Endodermal cell (in vitro differentiated cells): Measurements from ENCODE around the gene RAD9A. TPM values are rescaled to one million over a fixed set of nuclear protein-coding genes. Genes with fewer than 3 reads are reported as not detected.

Source experiments
- DNase-seq: peaks from one replicate; pipeline ENCODE4 v3.0.0-alpha.2; 2017
- H3K27ac ChIP-seq: 2 replicates; pipeline ENCODE4 v1.5.1; 2013; ENCODE audit warnings: mild to moderate bottlenecking, low read depth, low read length, moderate library complexity
- H3K27me3 ChIP-seq: 2 replicates; pipeline ENCODE4 v1.6.1; 2013; ENCODE audit warnings: mild to moderate bottlenecking, low read length, moderate library complexity; ENCODE audit not compliant: insufficient read depth, control insufficient read depth, poor library complexity, severe bottlenecking
- H3K36me3 ChIP-seq: 2 replicates; pipeline ENCODE4 v1.7.0; 2013; ENCODE audit warnings: mild to moderate bottlenecking, low read length, moderate library complexity; ENCODE audit not compliant: control insufficient read depth, insufficient read depth
- H3K4me1 ChIP-seq: one replicate; pipeline ENCODE4 v1.7.0; 2013; ENCODE audit warnings: low read length; ENCODE audit not compliant: control insufficient read depth, insufficient read depth
- H3K4me3 ChIP-seq: 2 replicates; pipeline ENCODE4 v1.5.1; 2013; ENCODE audit warnings: mild to moderate bottlenecking, low read length, moderate library complexity
- H3K9ac ChIP-seq: 2 replicates; pipeline ENCODE4 v1.6.1; 2013; ENCODE audit warnings: mild to moderate bottlenecking, low read length, moderate library complexity; ENCODE audit not compliant: poor library complexity, severe bottlenecking; ENCODE audit errors: extremely low read depth
- H3K9me3 ChIP-seq: 2 replicates; pipeline ENCODE4 v1.6.1; 2013; ENCODE audit warnings: mild to moderate bottlenecking, low read length, moderate library complexity; ENCODE audit not compliant: control insufficient read depth
- H3K27ac Mint-ChIP-seq: 2 replicates; pipeline ENCODE4 v1.8.0; 2020; ENCODE audit warnings: mixed read lengths
- H3K27me3 Mint-ChIP-seq: 2 replicates; pipeline ENCODE4 v1.8.0; 2021; ENCODE audit warnings: mild to moderate bottlenecking, mixed read lengths; ENCODE audit not compliant: insufficient read depth
- H3K36me3 Mint-ChIP-seq: 2 replicates; pipeline ENCODE4 v1.8.0; 2020; ENCODE audit warnings: low read depth, mixed read lengths
- H3K4me1 Mint-ChIP-seq: 2 replicates; pipeline ENCODE4 v1.8.0; 2020; ENCODE audit warnings: mixed read lengths
- H3K4me3 Mint-ChIP-seq: 2 replicates; pipeline ENCODE4 v1.8.0; 2020; ENCODE audit warnings: mild to moderate bottlenecking, moderate library complexity, mixed read lengths
- H3K9me3 Mint-ChIP-seq: 2 replicates; pipeline ENCODE4 v1.8.0; 2020; ENCODE audit warnings: mild to moderate bottlenecking, mixed read lengths
- WGBS, 2 experiments: methylation state at CpG; one replicate each; pipeline versions ENCODE4 v1.1.5 to v1.1.7; 2013; ENCODE audit warnings: missing lambda C conversion rate in 2 of 2, mixed read lengths in 1 of 2; ENCODE audit not compliant: insufficient coverage in 1 of 2, insufficient read length in 1 of 2; 5-methylcytosine and 5-hydroxymethylcytosine counted together
- total RNA-seq, 2 donors: library from RNA; stranded (reverse); fragmentation: NEBNext Ultra II Directional in 1 of 2; extraction: Animal tissue kit (Norgen Biotek cat#: 25700) in 1 of 2; gene quantifications; 2 replicates in 1 of 2; 3 replicates in 1 of 2; pipeline ENCODE4 v1.2.1, GENCODE V29; 2021
- TF ChIP-seq, protein P1 (sequence below): fragments of 200-600 bp; sonication (generic); conservative IDR thresholded peaks from 2 replicates; pipeline ENCODE4 v1.5.0; 2021; ENCODE audit warnings: antibody characterized with exemption, mild to moderate bottlenecking

Gene RAD9A
- total RNA-seq, 2 donors from 2014 or later, result 28.3 to 41.4 TPM

DNA sequence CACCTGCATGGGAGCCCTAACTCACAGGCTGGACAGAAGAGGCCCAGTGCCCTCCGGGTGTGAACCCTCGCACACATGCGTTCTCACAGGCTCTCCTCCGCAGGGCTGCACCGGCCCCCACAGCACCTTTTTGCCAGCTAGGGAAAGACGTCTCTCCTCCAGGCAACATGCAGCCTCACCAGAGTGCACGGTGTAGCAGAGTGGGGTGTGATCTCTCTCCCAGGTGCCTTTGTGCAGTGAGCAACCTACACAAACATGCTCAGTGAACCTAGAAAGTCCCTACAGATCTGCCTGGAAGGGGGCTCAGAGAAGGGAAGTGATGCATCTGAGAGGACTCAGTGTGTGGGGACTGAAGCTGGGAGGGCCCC lies 20.0 kb downstream of the RAD9A start:
- Histone ChIP-seq H3K27ac (no peak overlapping the region), H3K27me3 (peaks cover 8% of the 10 kb centered on the region), H3K9me3 (no peaks in the 10 kb centered on the region), H3K4me3 (no peak overlapping the region), H3K9ac (no peak overlapping the region), H3K36me3 (no peaks in the 10 kb centered on the region), H3K4me1 (peaks cover 14% of the 10 kb centered on the region)
- DNase-seq, result no peak
- Mint-ChIP-seq H3K9me3 (no peaks in the 10 kb centered on the region), H3K36me3 (no peaks in the 10 kb centered on the region), H3K27me3 (peaks cover 30% of the 10 kb centered on the region), H3K4me1 (peaks cover 20% of the 10 kb centered on the region), H3K27ac (no peak overlapping the region), H3K4me3 (no peak overlapping the region)
- 61 to 88% methylated on average over 2 to 7 of the region's 7 CpGs for WGBS, 2 experiments
- TF ChIP-seq, protein P1, sequence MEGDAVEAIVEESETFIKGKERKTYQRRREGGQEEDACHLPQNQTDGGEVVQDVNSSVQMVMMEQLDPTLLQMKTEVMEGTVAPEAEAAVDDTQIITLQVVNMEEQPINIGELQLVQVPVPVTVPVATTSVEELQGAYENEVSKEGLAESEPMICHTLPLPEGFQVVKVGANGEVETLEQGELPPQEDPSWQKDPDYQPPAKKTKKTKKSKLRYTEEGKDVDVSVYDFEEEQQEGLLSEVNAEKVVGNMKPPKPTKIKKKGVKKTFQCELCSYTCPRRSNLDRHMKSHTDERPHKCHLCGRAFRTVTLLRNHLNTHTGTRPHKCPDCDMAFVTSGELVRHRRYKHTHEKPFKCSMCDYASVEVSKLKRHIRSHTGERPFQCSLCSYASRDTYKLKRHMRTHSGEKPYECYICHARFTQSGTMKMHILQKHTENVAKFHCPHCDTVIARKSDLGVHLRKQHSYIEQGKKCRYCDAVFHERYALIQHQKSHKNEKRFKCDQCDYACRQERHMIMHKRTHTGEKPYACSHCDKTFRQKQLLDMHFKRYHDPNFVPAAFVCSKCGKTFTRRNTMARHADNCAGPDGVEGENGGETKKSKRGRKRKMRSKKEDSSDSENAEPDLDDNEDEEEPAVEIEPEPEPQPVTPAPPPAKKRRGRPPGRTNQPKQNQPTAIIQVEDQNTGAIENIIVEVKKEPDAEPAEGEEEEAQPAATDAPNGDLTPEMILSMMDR, result no peak

DNA sequence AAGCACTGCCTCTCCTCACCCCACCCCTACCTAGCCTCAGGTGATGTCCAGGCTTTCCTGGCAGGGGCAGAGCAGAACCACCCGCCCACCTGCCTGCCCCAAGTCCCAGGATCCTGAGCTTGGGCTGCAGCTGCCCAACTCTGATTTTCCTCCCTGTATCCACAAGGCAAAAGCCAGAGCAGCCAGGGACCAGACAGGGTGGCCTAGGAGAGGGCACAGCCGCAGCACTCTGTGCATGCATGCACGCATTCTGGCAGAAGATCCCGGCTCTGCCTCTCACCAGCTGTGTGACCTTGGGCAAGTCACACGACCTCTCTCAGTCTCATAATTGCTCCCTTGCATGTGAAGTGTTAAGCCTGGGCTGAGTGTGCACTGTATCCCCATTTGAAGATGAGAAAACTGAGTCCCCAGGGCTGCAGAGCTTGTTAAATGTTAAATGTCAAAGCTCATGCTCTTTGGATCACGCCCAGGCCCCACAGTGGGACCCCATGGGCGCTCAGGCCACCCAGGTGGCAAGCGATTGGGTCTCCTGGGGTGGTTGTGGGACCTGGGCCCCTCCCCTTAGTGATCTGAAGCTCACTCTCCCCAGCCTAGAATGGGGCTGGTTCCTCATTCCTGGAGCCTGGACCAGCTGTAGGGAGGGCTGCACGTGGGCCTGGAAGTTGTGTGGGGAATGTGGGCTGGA lies 20.9 kb downstream of the RAD9A start:
- Histone ChIP-seq H3K4me1 (peaks cover 14% of the 10 kb centered on the region), H3K9me3 (no peaks in the 10 kb centered on the region), H3K27me3 (peaks cover 8% of the 10 kb centered on the region), H3K36me3 (no peaks in the 10 kb centered on the region), H3K9ac (no peak overlapping the region), H3K4me3 (no peak overlapping the region), H3K27ac (no peak overlapping the region)
- Mint-ChIP-seq H3K36me3 (no peaks in the 10 kb centered on the region), H3K4me3 (no peak overlapping the region), H3K9me3 (no peaks in the 10 kb centered on the region), H3K4me1 (peaks cover 21% of the 10 kb centered on the region), H3K27ac (no peak overlapping the region), H3K27me3 (peaks cover 26% of the 10 kb centered on the region)
- TF ChIP-seq, protein P1, result no peak
- 85% methylated on average over 8 to 9 of the region's 9 CpGs for WGBS, 2 experiments
- no peak for DNase-seq

DNA sequence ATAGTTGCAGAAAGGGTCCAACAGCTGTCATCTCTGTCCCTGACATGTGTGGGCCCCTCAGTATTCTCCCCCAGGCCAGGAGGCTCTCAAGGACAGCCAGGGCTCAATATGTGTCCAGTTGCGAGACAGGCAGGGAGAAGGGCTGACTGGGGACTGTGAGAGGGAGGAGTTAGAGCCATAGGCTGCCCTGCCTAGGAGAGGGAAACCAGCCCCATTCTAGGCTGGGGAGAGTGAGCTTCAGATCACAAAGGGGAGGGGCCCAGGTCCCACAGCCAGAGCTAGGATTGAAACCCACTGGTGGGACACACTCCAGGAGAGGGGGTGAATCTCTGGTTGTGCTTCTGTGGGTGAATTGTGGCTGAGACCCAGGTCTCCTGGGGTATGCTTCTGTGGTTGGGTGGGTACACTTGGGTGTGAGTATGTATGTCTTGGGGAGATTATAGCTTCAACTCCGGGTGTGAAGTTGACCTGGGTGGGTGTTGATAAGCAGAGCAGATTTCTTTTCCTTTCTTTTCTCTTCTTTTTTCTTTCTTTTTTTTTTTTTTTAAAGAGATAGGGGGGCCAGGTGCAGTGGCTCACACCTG lies 21.6 kb downstream of the RAD9A start:
- Histone ChIP-seq H3K9ac (no peak overlapping the region), H3K27ac (no peak overlapping the region), H3K36me3 (no peaks in the 10 kb centered on the region), H3K27me3 (peaks cover 8% of the 10 kb centered on the region), H3K4me1 (peaks cover 14% of the 10 kb centered on the region), H3K4me3 (no peak overlapping the region), H3K9me3 (no peaks in the 10 kb centered on the region)
- Mint-ChIP-seq H3K36me3 (no peaks in the 10 kb centered on the region), H3K4me1 (peaks cover 21% of the 10 kb centered on the region), H3K27ac (no peak overlapping the region), H3K4me3 (no peak overlapping the region), H3K9me3 (no peaks in the 10 kb centered on the region), H3K27me3 (peaks cover 28% of the 10 kb centered on the region)
- DNase-seq, result no peak
- TF ChIP-seq, protein P1, result no peak
- 80 to 85% methylated on average over 1 to 2 of the region's 2 CpGs for WGBS, 2 experiments
